ENCODE results near the gene RNASEL. TPM values are rescaled to one million over a fixed set of nuclear protein-coding genes. Genes with fewer than 3 reads are reported as not detected.

The RNASEL gene
- total and polyA plus RNA-seq, 9 of the 15 experiments (the other 6 are each of a cell fraction or from before 2014, with no cell fraction given) = 4.3 to 11.1 (median 7.2) TPM

GRCh38 chr1:182601416-182601786 is 12.3 kb upstream of the RNASEL start (continued):
- peak; percentile 32; the same call in 1 of the 2 replicates for TF ChIP-seq RB1 (IDR thresholded peaks at IDR 0.05; ENCODE audit: low read depth)
- TF ChIP-seq ZNF384 (IDR thresholded peaks at IDR 0.05; ENCODE audit: low read depth, low read length) = peak; percentile 66
- TF ChIP-seq RAD21 (CRISPR knock-in tag; conservative IDR thresholded peaks at IDR 0.05 in 1 of 2, IDR thresholded peaks at IDR 0.05 in 1 of 2) = peak; percentile 98 to 99
- TF ChIP-seq SIN3B (IDR thresholded peaks at IDR 0.05; ENCODE audit: low read depth) = 0 out of 2 replicates have a peak, but pooled peaks have one; percentile 28
- 0 out of 2 replicates have a peak, but pooled peaks have one; percentile 16 for TF ChIP-seq MGA (IDR thresholded peaks at IDR 0.05)
- TF ChIP-seq RCOR1 (IDR thresholded peaks at IDR 0.05; ENCODE audit: borderline replicate concordance in 1 of 2, low read depth in 2 of 2, low read length in 2 of 2) = 0 out of 4 replicates have a peak, but pooled peaks of 1 of the 2 experiments have one; percentile 13
- TF ChIP-seq MAZ (CRISPR knock-in tag; conservative IDR thresholded peaks at IDR 0.05 in 1 of 2, IDR thresholded peaks at IDR 0.05 in 1 of 2) = 0 out of 4 replicates have a peak, but pooled peaks of 1 of the 2 experiments have one; percentile 22
- peak; percentile 91 for TF ChIP-seq SMC3 (conservative IDR thresholded peaks at IDR 0.05; ENCODE audit: insufficient read depth, low read depth, low read length)
- no peak for TF ChIP-seq KLF1 (tag; IDR thresholded peaks at IDR 0.05)

All from K562 (cell line).